Mesendoderm (in vitro differentiated cells): ENCODE data around the gene NSD1.

ENCODE experiments used
- DNase-seq: peaks from one replicate; pipeline ENCODE4 v3.0.0; 2013
- H2AK5ac ChIP-seq: 2 replicates; pipeline ENCODE4 v1.6.1; 2013; ENCODE audit warnings: low read length, inconsistent platforms
- H2BK120ac ChIP-seq: 2 replicates; pipeline ENCODE4 v1.6.1; 2013; ENCODE audit warnings: low read depth, mild to moderate bottlenecking, low read length, moderate library complexity, mixed read lengths
- H2BK15ac ChIP-seq: replicated peaks from 2 replicates; pipeline ENCODE4 v1.6.1; 2013; ENCODE audit warnings: low read depth, mild to moderate bottlenecking, moderate library complexity
- H2BK5ac ChIP-seq: 2 replicates; pipeline ENCODE4 v1.6.1; 2013; ENCODE audit warnings: low read length, inconsistent platforms
- H3K18ac ChIP-seq: 2 replicates; pipeline ENCODE4 v1.6.1; 2013; ENCODE audit warnings: mild to moderate bottlenecking, low read length, mixed read lengths
- H3K23ac ChIP-seq: one replicate; pipeline ENCODE4 v1.6.1; 2013; ENCODE audit warnings: low read length
- H3K27ac ChIP-seq: 2 replicates; pipeline ENCODE4 v1.5.1; 2013; ENCODE audit warnings: low read depth, mild to moderate bottlenecking, inconsistent platforms, low read length, moderate library complexity
- H3K27me3 ChIP-seq: 2 replicates; pipeline ENCODE4 v1.6.1; 2013; ENCODE audit warnings: low read length, control low read depth, mild to moderate bottlenecking, inconsistent platforms; ENCODE audit not compliant: insufficient read depth, poor library complexity
- H3K36me3 ChIP-seq: 2 replicates; pipeline ENCODE4 v1.6.1; 2013; ENCODE audit warnings: low read length, inconsistent platforms; ENCODE audit not compliant: control insufficient read depth, insufficient read depth
- H3K4ac ChIP-seq: one replicate; pipeline ENCODE4 v1.6.1; 2013; ENCODE audit warnings: low read depth, mild to moderate bottlenecking, low read length, moderate library complexity
- H3K4me1 ChIP-seq: 2 replicates; pipeline ENCODE4 v1.6.1; 2013; ENCODE audit warnings: low read depth, low read length, inconsistent platforms; ENCODE audit not compliant: control insufficient read depth
- H3K4me2 ChIP-seq: 2 replicates; pipeline ENCODE4 v1.6.1; 2013; ENCODE audit warnings: low read length
- H3K4me3 ChIP-seq: 2 replicates; pipeline ENCODE4 v1.5.1; 2013; ENCODE audit warnings: mild to moderate bottlenecking, low read length
- H3K56ac ChIP-seq: one replicate; pipeline ENCODE4 v1.6.1; 2013; ENCODE audit warnings: low read length
- H3K79me1 ChIP-seq: 2 replicates; pipeline ENCODE4 v1.6.1; 2013; ENCODE audit warnings: low read length, inconsistent platforms
- H3K79me2 ChIP-seq: 2 replicates; pipeline ENCODE4 v1.6.1; 2013; ENCODE audit warnings: mild to moderate bottlenecking, low read length; ENCODE audit not compliant: control insufficient read depth, insufficient read depth
- H3K9ac ChIP-seq: 2 replicates; pipeline ENCODE4 v1.6.1; 2013; ENCODE audit warnings: low read length, inconsistent platforms
- H4K5ac ChIP-seq: one replicate; pipeline ENCODE4 v1.6.1; 2013; ENCODE audit warnings: low read length
- H4K8ac ChIP-seq: one replicate; pipeline ENCODE4 v1.6.1; 2013; ENCODE audit warnings: low read depth, mild to moderate bottlenecking, control low read depth, low read length, moderate library complexity
- WGBS: extraction: QIAGEN DNeasy Blood & Tissue Kit; methylation state at CpG from one replicate; pipeline ENCODE4 v1.1.7; 2013; ENCODE audit warnings: low lambda C conversion rate, missing lambda C conversion rate; ENCODE audit not compliant: insufficient coverage; ENCODE audit errors: extremely low coverage; 5-methylcytosine and 5-hydroxymethylcytosine counted together

The NSD1 gene

GRCh38 chr5:177334155-177334551, 200.6 kb downstream of the NSD1 start:
- DNase-seq, result no peak
- no CpG with 5 or more reads among the region's 15 CpGs for WGBS
- peaks cover 4% of the 10 kb centered on the region for H3K79me1 ChIP-seq
- no peaks in the 10 kb centered on the region for H3K79me2 ChIP-seq
- H3K36me3 ChIP-seq, result peaks cover 5% of the 10 kb centered on the region
- no peak overlapping the region for H3K56ac ChIP-seq
- no peak overlapping the region for H4K8ac ChIP-seq
- H3K4me2 ChIP-seq, result no peak overlapping the region
- no peak overlapping the region for H2AK5ac ChIP-seq
- no peak overlapping the region for H3K4ac ChIP-seq
- H4K5ac ChIP-seq, result no peak overlapping the region
- H3K9ac ChIP-seq, result no peak overlapping the region
- no peaks in the 10 kb centered on the region for H3K4me1 ChIP-seq
- H3K27me3 ChIP-seq, result no peaks in the 10 kb centered on the region
- no peak overlapping the region for H3K23ac ChIP-seq
- H2BK5ac ChIP-seq, result no peak overlapping the region
- no peak overlapping the region for H2BK15ac ChIP-seq
- no peak overlapping the region for H3K18ac ChIP-seq
- H3K4me3 ChIP-seq, result no peak overlapping the region
- no peak overlapping the region for H3K27ac ChIP-seq
- no peak overlapping the region for H2BK120ac ChIP-seq

- Histone ChIP-seq H3K27ac (no peak overlapping the region), H3K56ac (no peak overlapping the region), H3K79me2 (no peaks in the 10 kb centered on the region), H4K5ac (no peak overlapping the region), H2AK5ac (no peak overlapping the region), H3K36me3 (peaks cover 5% of the 10 kb centered on the region), H3K27me3 (no peaks in the 10 kb centered on the region), H3K23ac (no peak overlapping the region), H3K4me3 (no peak overlapping the region), H4K8ac (no peak overlapping the region), H2BK15ac (no peak overlapping the region), H2BK120ac (no peak overlapping the region), H3K4ac (no peak overlapping the region), H3K18ac (no peak overlapping the region), H3K79me1 (peaks cover 5% of the 10 kb centered on the region), H3K9ac (no peak overlapping the region), H3K4me1 (no peaks in the 10 kb centered on the region), H2BK5ac (no peak overlapping the region), H3K4me2 (no peak overlapping the region)
- no peak for DNase-seq
- WGBS, result no CpG with 5 or more reads among the region's 21 CpGs
Measured at GRCh38 chr5:177334781-177335700, 201.5 kb downstream of the NSD1 start.

GRCh38 chr5:177335701-177336065, 202.1 kb downstream of the NSD1 start:
- Histone ChIP-seq H3K23ac (no peak overlapping the region), H3K27ac (no peak overlapping the region), H3K9ac (no peak overlapping the region), H2BK5ac (no peak overlapping the region), H2AK5ac (no peak overlapping the region), H3K4me1 (no peaks in the 10 kb centered on the region), H3K4me2 (no peak overlapping the region), H3K27me3 (no peaks in the 10 kb centered on the region), H3K36me3 (peaks cover 5% of the 10 kb centered on the region), H3K4me3 (no peak overlapping the region), H4K5ac (no peak overlapping the region), H3K79me1 (peaks cover 5% of the 10 kb centered on the region), H3K4ac (no peak overlapping the region), H4K8ac (no peak overlapping the region), H2BK15ac (no peak overlapping the region), H3K56ac (no peak overlapping the region), H2BK120ac (no peak overlapping the region), H3K18ac (no peak overlapping the region), H3K79me2 (no peaks in the 10 kb centered on the region)
- WGBS, result no CpG with 5 or more reads among the region's 7 CpGs
- DNase-seq, result no peak

- H2BK5ac ChIP-seq, result no peak overlapping the region
- H3K4me1 ChIP-seq, result no peaks in the 10 kb centered on the region
- WGBS, result no CpG with 5 or more reads among the region's 12 CpGs
- H3K9ac ChIP-seq, result no peak overlapping the region
- H4K5ac ChIP-seq, result no peak overlapping the region
- no peak overlapping the region for H3K4me3 ChIP-seq
- H4K8ac ChIP-seq, result no peak overlapping the region
- peaks cover 5% of the 10 kb centered on the region for H3K36me3 ChIP-seq
- H3K27ac ChIP-seq, result no peak overlapping the region
- no peak overlapping the region for H2AK5ac ChIP-seq
- no peaks in the 10 kb centered on the region for H3K27me3 ChIP-seq
- H3K79me1 ChIP-seq, result peaks cover 5% of the 10 kb centered on the region
- H3K4me2 ChIP-seq, result no peak overlapping the region
- no peak overlapping the region for H3K18ac ChIP-seq
- no peak overlapping the region for H3K4ac ChIP-seq
- no peaks in the 10 kb centered on the region for H3K79me2 ChIP-seq
- H2BK120ac ChIP-seq, result no peak overlapping the region
- no peak overlapping the region for H3K23ac ChIP-seq
- H2BK15ac ChIP-seq, result no peak overlapping the region
- H3K56ac ChIP-seq, result no peak overlapping the region
- peak; percentile 37 for DNase-seq
Measured at GRCh38 chr5:177336112-177336511, 202.5 kb downstream of the NSD1 start.

- Histone ChIP-seq H2BK15ac (no peak overlapping the region), H3K9ac (no peak overlapping the region), H3K79me2 (no peaks in the 10 kb centered on the region), H3K4me3 (no peak overlapping the region), H3K23ac (no peak overlapping the region), H2BK5ac (no peak overlapping the region), H3K79me1 (peaks cover 5% of the 10 kb centered on the region), H3K18ac (no peak overlapping the region), H3K36me3 (peaks cover 3% of the 10 kb centered on the region), H4K5ac (no peak overlapping the region), H2AK5ac (no peak overlapping the region), H3K4me1 (no peaks in the 10 kb centered on the region), H3K27me3 (no peaks in the 10 kb centered on the region), H4K8ac (no peak overlapping the region), H2BK120ac (no peak overlapping the region), H3K4ac (no peak overlapping the region), H3K27ac (no peak overlapping the region), H3K4me2 (no peak overlapping the region), H3K56ac (no peak overlapping the region)
- DNase-seq, result no peak
- no CpG with 5 or more reads among the region's 36 CpGs for WGBS
Measured at GRCh38 chr5:177336603-177337494, 203.3 kb downstream of the NSD1 start.
